Measurements from ENCODE around the gene PRRC2B. TPM values are rescaled to one million over a fixed set of nuclear protein-coding genes. Genes with fewer than 3 reads are reported as not detected.

PRRC2B gene
- total and polyA plus RNA-seq, 3 donors from 2014 or later = 111 to 213 (median 175) TPM

GRCh38 chr9:131361202-131361833 lies 32.6 kb upstream of the PRRC2B start:
- Histone ChIP-seq H3K4me3 (no peak overlapping the region), H3K9me3 (no peaks in the 10 kb centered on the region), H3K36me3 (ENCODE audit: low read depth, missing control alignments) (no peaks in the 10 kb centered on the region), H3K27ac (no peak overlapping the region), H3K27me3 (no peaks in the 10 kb centered on the region), H3K4me1 (no peaks in the 10 kb centered on the region)
- no peak for TF ChIP-seq CTCF (IDR thresholded peaks at IDR 0.05)
- TF ChIP-seq POLR2A (IDR thresholded peaks at IDR 0.05) = no peak
- 67 to 77% methylated on average over 8 of the region's 8 CpGs for WGBS, 2 donors
- no peak for DNase-seq
- intact Hi-C loops (cut with DNase I; ENCODE audit: low total_unique reads) = no loop called here

DNA sequence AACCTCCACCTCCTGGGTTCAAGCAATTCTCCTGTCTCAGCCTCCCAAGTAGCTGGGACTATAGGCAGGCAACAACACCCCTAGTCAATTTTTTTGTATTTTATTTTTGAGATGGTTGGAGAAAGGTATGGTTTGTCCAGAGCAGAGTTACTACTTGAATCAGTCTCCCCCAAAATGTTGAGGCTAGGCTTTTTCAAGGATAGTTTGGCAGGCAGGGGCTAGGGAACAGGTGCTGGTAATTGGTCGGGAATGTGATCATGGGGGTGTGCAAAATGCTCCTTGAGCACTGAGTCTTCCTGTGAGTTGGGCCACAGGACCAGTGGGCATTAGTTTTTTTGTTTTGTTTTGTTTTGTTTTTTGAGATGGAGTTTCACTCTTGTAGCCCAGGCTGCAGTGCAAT lies 28.3 kb upstream of the PRRC2B start:
- Histone ChIP-seq H3K4me1 (peaks cover under 1% of the 10 kb centered on the region), H3K27me3 (no peaks in the 10 kb centered on the region), H3K36me3 (ENCODE audit: low read depth, missing control alignments) (no peaks in the 10 kb centered on the region), H3K4me3 (no peak overlapping the region), H3K27ac (no peak overlapping the region), H3K9me3 (no peaks in the 10 kb centered on the region)
- TF ChIP-seq CTCF (IDR thresholded peaks at IDR 0.05) (no peak), POLR2A (IDR thresholded peaks at IDR 0.05) (no peak)
- 83 to 100% methylated on average over 1 of the region's 1 CpG for whole genome bisulfite sequencing, 2 donors
- intact Hi-C loops (cut with DNase I; ENCODE audit: low total_unique reads) = no loop called here
- no peak for DNase-seq

GRCh38 chr9:131366761-131367401 lies 27.0 kb upstream of the PRRC2B start:
- H3K9me3 ChIP-seq = no peaks in the 10 kb centered on the region
- no peak overlapping the region for H3K4me3 ChIP-seq
- WGBS, 2 donors = 34 to 65% methylated on average over 6 of the region's 6 CpGs
- intact Hi-C loops (cut with DNase I; ENCODE audit: low total_unique reads) = no loop called here
- H3K27me3 ChIP-seq = no peaks in the 10 kb centered on the region
- peaks cover 5% of the 10 kb centered on the region for H3K4me1 ChIP-seq
- H3K27ac ChIP-seq = no peak overlapping the region
- TF ChIP-seq POLR2A (IDR thresholded peaks at IDR 0.05) (no peak), CTCF (IDR thresholded peaks at IDR 0.05) (no peak)
- no peaks in the 10 kb centered on the region for H3K36me3 ChIP-seq (ENCODE audit: low read depth, missing control alignments)
- peak; percentile 43 for DNase-seq

DNA sequence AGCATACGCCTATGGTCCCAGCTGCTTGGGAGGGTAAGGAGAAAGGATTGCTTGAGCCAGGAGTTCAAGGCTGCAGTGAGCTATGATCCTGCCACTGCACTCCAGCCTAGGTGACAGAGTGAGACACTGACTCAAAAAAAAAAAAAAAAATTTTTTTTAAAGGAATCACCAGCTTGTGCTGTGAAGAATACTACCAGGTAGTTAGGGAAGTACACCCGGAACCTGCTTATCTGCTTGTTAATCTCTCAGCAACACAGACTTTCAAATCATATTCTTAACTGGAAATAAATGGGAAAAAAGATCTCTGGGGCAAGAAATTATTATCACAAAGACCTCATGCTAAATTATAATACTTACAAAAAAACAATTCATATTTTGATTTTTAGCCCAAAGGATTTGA lies 26.4 kb upstream of the PRRC2B start:
- H3K36me3 ChIP-seq (ENCODE audit: low read depth, missing control alignments) = no peaks in the 10 kb centered on the region
- intact Hi-C loops (cut with DNase I; ENCODE audit: low total_unique reads) = no loop called here
- DNase-seq = no peak

More for the DNA sequence above, 26.4 kb upstream of the PRRC2B start:
- TF ChIP-seq POLR2A (IDR thresholded peaks at IDR 0.05) (no peak), CTCF (IDR thresholded peaks at IDR 0.05) (no peak)
- H3K4me1 ChIP-seq = peaks cover 5% of the 10 kb centered on the region
- H3K4me3 ChIP-seq = no peak overlapping the region
- WGBS, 2 donors = 63 to 79% methylated on average over 2 of the region's 2 CpGs
- H3K27ac ChIP-seq = no peak overlapping the region
- no peaks in the 10 kb centered on the region for H3K27me3 ChIP-seq
- no peaks in the 10 kb centered on the region for H3K9me3 ChIP-seq

Data from testis (tissue), 3 donors.